ENCODE data around the gene GMIP.
"Not testable (repeated sequence)": the region's sequence is repeated elsewhere in the genome, so short reads cannot be mapped to it uniquely, and the experiment has no call there.

The GMIP gene

DNA sequence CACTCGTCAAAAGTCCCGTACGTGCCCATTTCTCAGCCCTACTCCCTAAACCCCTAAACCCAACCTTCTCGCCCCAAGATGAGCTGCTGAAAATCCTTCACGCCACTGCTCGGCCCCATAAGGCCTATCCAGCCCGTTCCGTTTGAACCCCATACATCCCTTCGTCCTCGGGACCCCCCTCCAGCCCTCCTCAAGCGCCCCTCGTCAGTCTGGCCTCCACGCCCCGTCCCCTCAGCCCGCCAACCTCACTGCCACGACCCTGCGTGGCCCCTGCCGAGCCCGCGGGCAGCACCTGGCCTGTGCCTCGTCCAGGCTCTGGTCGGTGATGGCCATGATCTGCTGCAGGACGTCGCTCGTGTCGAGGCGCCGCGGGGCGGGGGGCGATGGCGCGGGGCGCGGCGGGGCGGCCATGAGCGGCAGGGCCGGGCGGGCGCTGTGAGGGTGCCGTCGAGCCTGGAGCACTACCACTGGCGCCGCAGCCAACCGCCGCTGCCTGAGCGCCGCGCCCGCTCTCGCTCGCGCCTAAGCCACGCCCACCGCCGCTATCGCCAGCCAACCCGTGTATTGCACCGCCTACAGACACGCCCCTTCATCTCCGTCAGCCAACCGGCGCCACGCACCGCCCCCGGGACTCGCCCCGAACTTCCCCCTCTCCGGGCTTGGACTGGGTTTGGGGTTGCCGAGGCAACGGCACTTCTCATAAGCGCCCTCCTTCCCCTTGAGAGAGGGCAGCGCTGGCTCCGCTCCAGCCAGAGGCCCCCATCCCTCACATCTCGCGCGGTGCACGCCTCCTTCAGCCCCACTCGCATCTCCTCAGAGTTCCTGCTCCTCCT is 25.0 kb downstream of the GMIP start, which contains the start of gene PBX4:
Gene PBX4 (minus strand): TSS at position 469 of the 833 bp plus-strand sequence. CDS start 58 bp downstream, at position 411.
- DNase-seq (ENCODE audit: insufficient read length, low spot score), result peak; percentile 92
- peak; percentile 97 for FAIRE-seq
- TF ChIP-seq POLR2AphosphoS5 (IDR thresholded peaks at IDR 0.05; ENCODE audit: low read depth, low read length) (no peak), POLR2A (IDR thresholded peaks at IDR 0.05; ENCODE audit: low read depth, low read length) (no peak), POU2F2 (IDR thresholded peaks at IDR 0.05; ENCODE audit: low read depth, low read length) (no peak), PAX5 (IDR thresholded peaks at IDR 0.05; ENCODE audit: insufficient read depth, low read length, severe bottlenecking) (no peak), TAF1 (IDR thresholded peaks at IDR 0.05; ENCODE audit: low read depth, low read length) (no peak), SPI1 (IDR thresholded peaks at IDR 0.05; ENCODE audit: low read depth, low read length) (no peak)

DNA sequence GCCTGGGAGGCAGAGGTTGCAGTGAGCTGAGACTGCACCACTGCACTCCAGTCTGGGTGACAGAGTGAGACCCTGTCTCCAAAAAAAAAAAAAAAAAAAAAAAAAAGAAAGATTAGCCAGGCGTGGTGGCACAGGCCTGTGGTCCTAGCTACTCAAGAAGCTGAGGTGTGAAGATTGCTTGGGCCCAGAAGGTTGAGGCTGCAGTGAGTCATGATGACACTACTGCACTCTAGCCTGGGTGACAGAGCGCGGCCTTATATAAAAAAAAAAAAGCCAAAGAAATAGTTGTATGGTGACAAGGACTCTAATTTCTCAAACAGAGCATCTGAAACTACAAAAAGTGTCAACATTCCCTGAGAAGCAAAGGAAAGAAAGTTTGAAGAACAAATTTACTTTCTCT is 28.4 kb downstream of the GMIP start:
- FAIRE-seq (no peak), DNase-seq (ENCODE audit: insufficient read length, low spot score) (no peak)
- no peak for TF ChIP-seq PAX5 (IDR thresholded peaks at IDR 0.05; ENCODE audit: insufficient read depth, low read length, severe bottlenecking)
- no peak for TF ChIP-seq SPI1 (IDR thresholded peaks at IDR 0.05; ENCODE audit: low read depth, low read length)
- no peak for TF ChIP-seq TAF1 (IDR thresholded peaks at IDR 0.05; ENCODE audit: low read depth, low read length)
- TF ChIP-seq POLR2A (IDR thresholded peaks at IDR 0.05; ENCODE audit: low read depth, low read length), result no peak
- no peak for TF ChIP-seq POLR2AphosphoS5 (IDR thresholded peaks at IDR 0.05; ENCODE audit: low read depth, low read length)

DNA sequence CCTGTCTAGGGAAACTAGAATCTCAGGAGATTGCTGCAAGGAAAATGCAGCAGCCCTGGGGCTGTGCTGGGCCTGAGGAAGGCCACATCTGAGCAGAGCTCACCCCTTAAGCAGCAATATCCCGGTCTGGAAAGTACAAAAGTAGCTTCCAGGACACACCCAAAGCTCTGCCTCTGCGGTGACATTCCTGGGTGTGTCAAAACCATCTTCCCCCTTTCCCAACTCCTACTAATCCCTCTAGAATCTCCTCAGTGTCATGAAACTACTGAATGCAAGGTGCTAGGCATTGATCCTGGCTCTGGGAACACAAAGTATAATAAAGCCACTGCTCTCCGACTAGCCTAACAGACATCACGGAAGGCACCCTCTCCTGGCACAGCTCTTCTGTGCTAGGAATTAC is 30.0 kb downstream of the GMIP start:
- FAIRE-seq (no peak), DNase-seq (ENCODE audit: insufficient read length, low spot score) (no peak)
- TF ChIP-seq PAX5 (IDR thresholded peaks at IDR 0.05; ENCODE audit: insufficient read depth, low read length, severe bottlenecking) (no peak), POLR2AphosphoS5 (IDR thresholded peaks at IDR 0.05; ENCODE audit: low read depth, low read length) (no peak), POU2F2 (IDR thresholded peaks at IDR 0.05; ENCODE audit: low read depth, low read length) (no peak), TAF1 (IDR thresholded peaks at IDR 0.05; ENCODE audit: low read depth, low read length) (no peak), SPI1 (IDR thresholded peaks at IDR 0.05; ENCODE audit: low read depth, low read length) (no peak), POLR2A (IDR thresholded peaks at IDR 0.05; ENCODE audit: low read depth, low read length) (no peak)

DNA sequence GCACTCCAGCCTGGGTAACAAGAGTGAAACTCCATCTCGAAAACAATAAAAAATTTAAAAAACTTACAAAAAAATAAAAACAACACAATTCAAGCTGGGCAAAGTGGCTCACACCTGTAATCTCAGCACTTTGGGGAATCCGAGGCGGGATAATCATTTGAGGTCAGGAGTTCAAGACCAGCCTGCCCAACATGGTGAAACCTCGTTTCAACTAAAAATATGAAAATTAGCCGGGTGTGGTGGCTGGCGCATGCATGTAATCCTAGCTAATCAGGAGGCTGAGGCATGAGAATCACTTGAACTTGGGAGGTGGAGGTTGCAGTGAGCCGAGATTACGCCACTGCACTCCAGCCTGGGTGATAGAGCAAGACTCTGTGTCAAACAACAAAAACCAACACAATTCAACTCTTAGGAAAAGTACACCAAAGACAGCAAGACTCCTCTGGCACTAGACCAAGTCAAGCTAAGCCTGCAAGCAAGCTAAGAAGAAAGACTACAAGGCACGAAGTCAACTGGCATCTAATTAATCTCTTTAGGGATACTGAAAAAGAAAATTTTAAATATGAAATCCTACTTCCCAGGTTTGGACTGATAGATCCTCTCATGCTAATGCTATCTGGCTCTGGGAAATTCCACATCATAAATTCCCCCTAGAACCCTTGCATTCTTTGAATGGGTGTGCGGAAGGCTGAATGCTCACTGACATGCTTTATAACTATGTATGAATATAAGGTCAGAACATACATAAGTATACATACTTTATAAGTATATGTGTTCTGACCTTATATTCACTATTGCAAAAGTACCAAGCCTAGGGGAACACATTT is 32.9 kb downstream of the GMIP start:
- FAIRE-seq (no peak), DNase-seq (ENCODE audit: insufficient read length, low spot score) (no peak)
- TF ChIP-seq POLR2A (IDR thresholded peaks at IDR 0.05; ENCODE audit: low read depth, low read length), result no peak
- TF ChIP-seq PAX5 (IDR thresholded peaks at IDR 0.05; ENCODE audit: insufficient read depth, low read length, severe bottlenecking), result no peak
- TF ChIP-seq POLR2AphosphoS5 (IDR thresholded peaks at IDR 0.05; ENCODE audit: low read depth, low read length), result no peak
- TF ChIP-seq POU2F2 (IDR thresholded peaks at IDR 0.05; ENCODE audit: low read depth, low read length), result no peak
- TF ChIP-seq SPI1 (IDR thresholded peaks at IDR 0.05; ENCODE audit: low read depth, low read length), result no peak
- TF ChIP-seq TAF1 (IDR thresholded peaks at IDR 0.05; ENCODE audit: low read depth, low read length), result no peak

DNA sequence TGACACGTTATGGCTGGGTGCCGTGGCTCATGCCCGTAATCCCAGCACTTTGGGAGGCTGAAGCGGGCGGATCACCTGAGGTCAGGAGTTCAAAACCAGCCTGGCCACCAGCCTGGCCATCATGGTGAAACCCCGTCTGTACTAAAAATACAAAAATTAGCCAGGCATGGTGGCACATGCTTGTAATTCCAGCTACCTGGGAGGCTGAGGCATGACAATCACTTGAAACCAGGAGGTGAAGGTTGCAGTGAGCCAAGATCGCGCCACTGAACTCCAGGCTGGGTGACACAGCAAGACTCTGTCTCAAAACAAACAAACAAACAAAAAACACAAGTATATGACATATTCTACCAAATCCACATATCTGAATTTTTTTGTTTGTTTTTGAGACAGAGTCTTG is 36.8 kb downstream of the GMIP start:
- DNase-seq (ENCODE audit: insufficient read length, low spot score); FAIRE-seq: not testable (repeated sequence)

DNA sequence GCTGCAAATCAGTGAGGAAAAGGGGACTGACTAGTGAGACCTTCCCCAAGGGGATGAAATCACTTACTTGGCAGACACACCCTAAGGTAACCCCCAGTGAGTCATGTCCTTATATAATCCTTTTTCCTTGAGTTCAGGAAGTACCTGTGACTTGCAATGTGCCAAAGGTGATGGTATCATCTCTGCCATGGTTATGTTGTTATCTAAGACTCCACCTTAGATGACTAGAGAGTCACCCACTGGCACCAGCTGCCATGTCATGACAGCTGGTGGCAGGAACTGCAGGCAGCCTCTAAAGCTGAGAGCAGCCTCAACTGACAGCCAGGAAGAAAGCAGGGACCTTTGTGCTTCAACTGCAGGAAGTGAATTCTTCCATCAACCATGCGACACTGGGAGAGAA is 37.4 kb downstream of the GMIP start:
- TF ChIP-seq POLR2A (IDR thresholded peaks at IDR 0.05; ENCODE audit: low read depth, low read length) (no peak), TAF1 (IDR thresholded peaks at IDR 0.05; ENCODE audit: low read depth, low read length) (no peak), POU2F2 (IDR thresholded peaks at IDR 0.05; ENCODE audit: low read depth, low read length) (no peak), SPI1 (IDR thresholded peaks at IDR 0.05; ENCODE audit: low read depth, low read length) (no peak), PAX5 (IDR thresholded peaks at IDR 0.05; ENCODE audit: insufficient read depth, low read length, severe bottlenecking) (no peak), POLR2AphosphoS5 (IDR thresholded peaks at IDR 0.05; ENCODE audit: low read depth, low read length) (no peak)
- peak; percentile 43 for FAIRE-seq
- DNase-seq (ENCODE audit: insufficient read length, low spot score), result no peak

DNA sequence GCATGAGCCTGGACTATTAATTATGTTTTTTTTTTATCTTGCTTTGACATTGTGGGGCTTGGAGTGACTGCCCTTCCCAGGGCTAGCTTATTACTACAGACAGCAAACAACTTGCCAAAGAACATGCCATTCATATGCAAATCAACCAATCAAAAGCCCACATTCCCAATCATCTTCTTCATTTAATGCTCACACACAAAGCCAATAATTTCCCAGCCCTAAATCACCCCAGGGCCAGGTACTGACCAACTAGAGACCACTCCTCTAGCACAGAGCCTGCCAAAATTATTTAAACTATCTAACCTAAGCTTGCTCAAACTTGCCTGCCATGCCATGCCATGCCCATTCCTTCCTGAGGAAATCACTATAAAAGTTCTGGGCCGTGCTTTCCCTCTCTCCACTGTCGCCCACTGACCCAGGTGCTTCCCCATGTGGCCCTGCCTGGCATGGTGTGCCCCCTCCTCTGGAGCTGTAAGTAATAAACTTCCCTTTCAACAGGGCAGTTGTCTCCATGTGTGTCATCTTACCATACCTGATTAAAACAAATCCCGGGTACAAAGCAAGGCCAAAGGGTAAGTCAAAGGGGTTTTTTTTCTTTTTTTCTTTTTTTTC is 40.6 kb downstream of the GMIP start:
- no peak for TF ChIP-seq PAX5 (IDR thresholded peaks at IDR 0.05; ENCODE audit: insufficient read depth, low read length, severe bottlenecking)
- TF ChIP-seq POLR2AphosphoS5 (IDR thresholded peaks at IDR 0.05; ENCODE audit: low read depth, low read length), result no peak
- no peak for TF ChIP-seq SPI1 (IDR thresholded peaks at IDR 0.05; ENCODE audit: low read depth, low read length)
- FAIRE-seq (no peak), DNase-seq (ENCODE audit: insufficient read length, low spot score) (no peak)

DNA sequence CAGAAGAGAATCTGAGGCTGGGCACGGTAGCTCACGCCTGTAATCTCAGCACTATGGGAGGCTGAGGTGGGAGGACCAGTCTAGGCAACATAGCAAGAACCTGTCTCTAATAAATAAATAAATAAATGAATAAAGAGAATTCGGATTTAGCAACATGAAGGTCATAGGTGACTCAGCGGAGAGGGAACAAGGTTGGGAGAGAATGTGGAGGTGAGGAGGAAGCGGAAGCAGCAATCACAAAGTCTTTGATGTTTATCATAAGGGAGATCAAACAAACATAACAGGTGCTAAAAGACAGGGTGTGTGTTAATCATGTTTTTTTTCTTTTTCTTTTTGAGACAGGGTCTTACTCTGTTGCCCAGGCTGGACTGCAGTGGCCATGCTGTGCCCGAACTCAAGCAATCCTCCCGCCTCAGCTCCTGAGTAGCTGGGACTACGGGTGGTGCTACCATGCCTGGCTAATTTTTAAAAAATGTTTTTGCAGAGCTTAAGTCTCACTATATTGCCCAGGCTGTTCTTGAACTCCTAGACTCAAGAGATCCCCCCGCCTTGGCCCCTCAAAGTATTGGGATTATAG is 41.2 kb downstream of the GMIP start:
- DNase-seq (ENCODE audit: insufficient read length, low spot score) (no peak), FAIRE-seq (no peak)
- TF ChIP-seq POLR2AphosphoS5 (IDR thresholded peaks at IDR 0.05; ENCODE audit: low read depth, low read length), result no peak
- TF ChIP-seq POLR2A (IDR thresholded peaks at IDR 0.05; ENCODE audit: low read depth, low read length), result no peak
- no peak for TF ChIP-seq PAX5 (IDR thresholded peaks at IDR 0.05; ENCODE audit: insufficient read depth, low read length, severe bottlenecking)
- no peak for TF ChIP-seq SPI1 (IDR thresholded peaks at IDR 0.05; ENCODE audit: low read depth, low read length)
- TF ChIP-seq POU2F2 (IDR thresholded peaks at IDR 0.05; ENCODE audit: low read depth, low read length), result no peak
- TF ChIP-seq TAF1 (IDR thresholded peaks at IDR 0.05; ENCODE audit: low read depth, low read length), result no peak

DNA sequence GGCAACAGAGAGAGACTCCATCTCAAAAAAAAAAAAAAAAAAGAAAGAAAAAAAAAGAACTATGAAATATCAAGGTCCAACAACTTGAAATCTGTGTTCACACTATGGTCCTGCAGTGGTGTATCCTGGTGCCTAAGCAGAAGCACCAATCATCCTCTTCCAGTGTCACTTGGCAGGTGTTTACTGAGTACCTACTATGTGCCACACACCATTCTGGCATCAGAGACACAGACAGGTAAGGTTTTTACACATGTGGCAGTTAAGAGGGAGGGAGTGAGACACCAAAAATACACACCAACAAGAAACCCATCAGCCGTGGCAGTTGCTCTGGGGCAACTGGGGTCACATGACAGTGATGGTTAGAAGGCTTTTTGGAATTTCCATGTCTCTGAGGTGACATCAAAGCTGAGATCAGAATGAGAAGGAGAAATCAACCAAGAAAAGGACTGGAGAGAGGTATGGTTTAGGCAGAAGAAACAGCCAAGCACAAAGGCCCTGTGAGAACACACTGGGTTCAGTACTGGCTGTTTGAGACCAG is 42.6 kb downstream of the GMIP start:
- DNase-seq (ENCODE audit: insufficient read length, low spot score) (no peak), FAIRE-seq (peak; percentile 31)
- no peak for TF ChIP-seq POU2F2 (IDR thresholded peaks at IDR 0.05; ENCODE audit: low read depth, low read length)
- no peak for TF ChIP-seq PAX5 (IDR thresholded peaks at IDR 0.05; ENCODE audit: insufficient read depth, low read length, severe bottlenecking)
- no peak for TF ChIP-seq POLR2AphosphoS5 (IDR thresholded peaks at IDR 0.05; ENCODE audit: low read depth, low read length)
- no peak for TF ChIP-seq POLR2A (IDR thresholded peaks at IDR 0.05; ENCODE audit: low read depth, low read length)
- TF ChIP-seq TAF1 (IDR thresholded peaks at IDR 0.05; ENCODE audit: low read depth, low read length), result no peak
- TF ChIP-seq SPI1 (IDR thresholded peaks at IDR 0.05; ENCODE audit: low read depth, low read length), result no peak

DNA sequence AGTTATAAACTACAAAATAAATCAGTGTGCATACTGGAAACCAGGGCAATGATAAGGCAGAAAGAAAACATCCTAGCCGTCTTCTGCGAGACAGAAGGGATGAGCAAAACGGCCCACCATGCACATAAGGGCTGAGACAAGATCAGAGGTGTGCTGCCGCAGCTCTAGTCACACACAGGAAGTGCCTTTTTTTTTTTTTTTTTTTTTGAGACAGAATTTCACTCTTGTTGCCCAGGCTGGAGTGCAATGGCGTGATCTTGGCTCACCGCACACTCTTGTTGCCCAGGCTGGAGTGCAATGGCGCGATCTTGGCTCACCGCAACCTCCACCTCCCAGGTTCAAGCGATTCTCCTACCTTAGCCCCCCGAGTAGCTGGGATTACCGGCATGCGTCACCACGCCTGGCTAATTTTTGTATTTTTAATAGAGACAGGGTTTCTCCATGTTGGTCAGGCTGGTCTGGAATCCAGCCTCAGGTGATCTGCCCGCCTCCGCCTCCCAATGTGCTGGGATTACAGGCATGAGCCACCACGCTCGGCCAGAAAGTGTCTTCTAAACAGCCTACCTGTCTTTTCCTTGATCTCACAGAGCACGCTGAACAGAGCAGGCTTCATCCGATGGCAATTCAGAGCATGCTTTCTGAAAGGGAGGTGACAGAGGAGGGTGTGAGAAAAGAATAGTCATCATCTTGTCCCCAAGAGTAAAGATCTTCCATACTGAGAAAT is 44.6 kb downstream of the GMIP start:
- not testable (repeated sequence) for FAIRE-seq; DNase-seq (ENCODE audit: insufficient read length, low spot score)
